ENCODE measurements around the gene PNPLA1.
A peak's percentile ranks its signal among the peaks of the same experiment; 100 is the strongest.

PNPLA1 gene

GRCh38 chr6:36232172-36232571 lies 37.7 kb upstream of the PNPLA1 start:
- no peak overlapping the region for H3K27ac ChIP-seq (ENCODE audit: low read depth, low read length)
- no peak overlapping the region for H3K9ac ChIP-seq (ENCODE audit: low read length)
- H3K4me1 ChIP-seq (ENCODE audit: control insufficient read depth, insufficient read depth, low read length), result peaks cover 3% of the 10 kb centered on the region; the same call in 1 of the 2 replicates
- H3K4me3 ChIP-seq (ENCODE audit: low read depth, low read length), result no peak overlapping the region
- no peaks in the 10 kb centered on the region for H3K27me3 ChIP-seq (ENCODE audit: control insufficient read depth, insufficient read depth, low read length)
- no peaks in the 10 kb centered on the region for H3K9me3 ChIP-seq (ENCODE audit: control insufficient read depth, insufficient read depth, low read depth, low read length)
- peaks cover 56% of the 10 kb centered on the region for H3K36me3 ChIP-seq (ENCODE audit: control insufficient read depth, insufficient read depth, low read length)

- no peak overlapping the region for H3K9ac ChIP-seq (ENCODE audit: low read length)
- no peak overlapping the region for H3K27ac ChIP-seq (ENCODE audit: low read depth, low read length)
- H3K36me3 ChIP-seq (ENCODE audit: control insufficient read depth, insufficient read depth, low read length), result peaks cover 24% of the 10 kb centered on the region
- H3K27me3 ChIP-seq (ENCODE audit: control insufficient read depth, insufficient read depth, low read length), result no peaks in the 10 kb centered on the region
- no peak overlapping the region for H3K4me3 ChIP-seq (ENCODE audit: low read depth, low read length)
- no peaks in the 10 kb centered on the region for H3K9me3 ChIP-seq (ENCODE audit: control insufficient read depth, insufficient read depth, low read depth, low read length)
- H3K4me1 ChIP-seq (ENCODE audit: control insufficient read depth, insufficient read depth, low read length), result peaks cover 3% of the 10 kb centered on the region; the same call in 1 of the 2 replicates
Measured at GRCh38 chr6:36235309-36235708, 34.6 kb upstream of the PNPLA1 start.

- Histone ChIP-seq H3K27me3 (ENCODE audit: control insufficient read depth, insufficient read depth, low read length) (no peaks in the 10 kb centered on the region), H3K27ac (ENCODE audit: low read depth, low read length) (no peak overlapping the region), H3K9ac (ENCODE audit: low read length) (no peak overlapping the region), H3K4me1 (ENCODE audit: control insufficient read depth, insufficient read depth, low read length) (peaks cover 3% of the 10 kb centered on the region; the same call in 1 of the 2 replicates), H3K4me3 (ENCODE audit: low read depth, low read length) (no peak overlapping the region), H3K36me3 (ENCODE audit: control insufficient read depth, insufficient read depth, low read length) (peaks cover 19% of the 10 kb centered on the region), H3K9me3 (ENCODE audit: control insufficient read depth, insufficient read depth, low read depth, low read length) (no peaks in the 10 kb centered on the region)
Measured at GRCh38 chr6:36235862-36236261, 34.0 kb upstream of the PNPLA1 start.

DNA sequence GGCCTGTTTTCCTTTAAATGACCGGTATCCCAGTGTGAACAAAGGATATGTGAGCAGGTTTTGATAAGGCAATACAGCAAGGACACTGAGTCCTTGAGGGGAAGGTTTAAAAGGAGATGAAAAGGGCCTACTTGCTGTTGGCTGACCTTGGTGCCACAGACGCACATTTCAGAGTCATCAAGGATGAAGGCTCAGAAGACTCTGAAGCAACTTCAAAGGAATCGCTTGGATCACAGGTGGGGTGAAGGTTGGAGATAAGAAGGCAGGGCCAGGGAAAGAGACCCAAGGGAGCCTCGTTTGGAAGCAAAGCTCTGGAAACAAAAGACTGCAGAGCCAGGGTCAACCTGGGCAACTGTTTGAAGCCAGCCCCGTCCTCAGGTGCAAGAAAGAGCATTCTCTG lies 30.1 kb upstream of the PNPLA1 start:
- Histone ChIP-seq H3K9me3 (ENCODE audit: control insufficient read depth, insufficient read depth, low read depth, low read length) (no peaks in the 10 kb centered on the region), H3K27me3 (ENCODE audit: control insufficient read depth, insufficient read depth, low read length) (no peaks in the 10 kb centered on the region), H3K4me3 (ENCODE audit: low read depth, low read length) (no peak overlapping the region), H3K36me3 (ENCODE audit: control insufficient read depth, insufficient read depth, low read length) (no peaks in the 10 kb centered on the region), H3K9ac (ENCODE audit: low read length) (no peak overlapping the region), H3K27ac (ENCODE audit: low read depth, low read length) (no peak overlapping the region), H3K4me1 (ENCODE audit: control insufficient read depth, insufficient read depth, low read length) (peaks cover 25% of the 10 kb centered on the region)

- no peak overlapping the region for H3K9ac ChIP-seq (ENCODE audit: low read length)
Measured at GRCh38 chr6:36241728-36242127, 28.1 kb upstream of the PNPLA1 start.

GRCh38 chr6:36242161-36242560 lies 27.7 kb upstream of the PNPLA1 start:
- Histone ChIP-seq H3K4me3 (ENCODE audit: low read depth, low read length) (no peak overlapping the region), H3K27ac (ENCODE audit: low read depth, low read length) (no peak overlapping the region), H3K4me1 (ENCODE audit: control insufficient read depth, insufficient read depth, low read length) (peaks cover 44% of the 10 kb centered on the region), H3K9ac (ENCODE audit: low read length) (no peak overlapping the region), H3K9me3 (ENCODE audit: control insufficient read depth, insufficient read depth, low read depth, low read length) (no peaks in the 10 kb centered on the region), H3K27me3 (ENCODE audit: control insufficient read depth, insufficient read depth, low read length) (no peaks in the 10 kb centered on the region), H3K36me3 (ENCODE audit: control insufficient read depth, insufficient read depth, low read length) (no peaks in the 10 kb centered on the region)

More at GRCh38 chr6:36241728-36242127, 28.1 kb upstream of the PNPLA1 start:
- Histone ChIP-seq H3K36me3 (ENCODE audit: control insufficient read depth, insufficient read depth, low read length) (no peaks in the 10 kb centered on the region), H3K27me3 (ENCODE audit: control insufficient read depth, insufficient read depth, low read length) (no peaks in the 10 kb centered on the region), H3K9me3 (ENCODE audit: control insufficient read depth, insufficient read depth, low read depth, low read length) (no peaks in the 10 kb centered on the region), H3K4me3 (ENCODE audit: low read depth, low read length) (no peak overlapping the region), H3K4me1 (ENCODE audit: control insufficient read depth, insufficient read depth, low read length) (peaks cover 40% of the 10 kb centered on the region), H3K27ac (ENCODE audit: low read depth, low read length) (no peak overlapping the region)

- H3K4me1 ChIP-seq (ENCODE audit: control insufficient read depth, insufficient read depth, low read length), result peaks cover 49% of the 10 kb centered on the region
Measured at GRCh38 chr6:36242626-36243025, 27.2 kb upstream of the PNPLA1 start.

DNA sequence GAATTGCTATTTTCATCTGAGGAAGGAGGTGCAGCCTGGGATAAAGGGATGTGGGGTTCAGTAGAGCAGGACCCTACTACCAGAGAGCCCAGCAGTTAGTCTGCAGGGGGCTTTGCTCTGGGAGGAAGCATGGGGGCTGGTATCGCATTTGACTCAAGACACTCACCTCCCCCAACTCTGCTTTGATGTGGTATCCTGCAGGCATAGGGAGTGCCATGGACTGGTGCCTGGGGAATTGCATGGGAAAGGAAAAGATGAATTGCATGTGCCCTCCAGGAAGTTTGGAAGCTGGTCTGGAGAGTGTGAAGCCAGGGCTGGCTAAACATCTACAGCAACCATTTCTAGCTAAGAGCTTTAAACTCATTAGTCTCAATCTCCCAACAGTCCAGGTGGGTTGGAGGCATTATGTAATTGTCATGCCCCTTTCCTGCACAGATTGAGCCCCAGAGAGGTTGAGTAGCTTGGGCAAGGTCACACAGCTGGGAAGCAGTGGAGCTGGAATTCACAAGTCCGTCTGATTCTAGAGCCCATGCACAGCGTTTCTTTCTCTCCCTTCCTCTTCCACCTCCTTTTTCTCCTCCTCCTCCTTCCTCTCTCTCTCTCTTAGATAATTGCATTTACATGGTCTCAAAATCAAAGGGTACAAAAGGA lies 26.2 kb upstream of the PNPLA1 start:
- H3K27me3 ChIP-seq (ENCODE audit: control insufficient read depth, insufficient read depth, low read length), result no peaks in the 10 kb centered on the region
- no peaks in the 10 kb centered on the region for H3K36me3 ChIP-seq (ENCODE audit: control insufficient read depth, insufficient read depth, low read length)
- peaks cover 51% of the 10 kb centered on the region for H3K4me1 ChIP-seq (ENCODE audit: control insufficient read depth, insufficient read depth, low read length)
- no peaks in the 10 kb centered on the region for H3K9me3 ChIP-seq (ENCODE audit: control insufficient read depth, insufficient read depth, low read depth, low read length)
- no peak overlapping the region for H3K27ac ChIP-seq (ENCODE audit: low read depth, low read length)
- H3K9ac ChIP-seq (ENCODE audit: low read length), result no peak overlapping the region
- H3K4me3 ChIP-seq (ENCODE audit: low read depth, low read length), result no peak overlapping the region

More at GRCh38 chr6:36242626-36243025, 27.2 kb upstream of the PNPLA1 start:
- Histone ChIP-seq H3K36me3 (ENCODE audit: control insufficient read depth, insufficient read depth, low read length) (no peaks in the 10 kb centered on the region), H3K9ac (ENCODE audit: low read length) (no peak overlapping the region), H3K4me3 (ENCODE audit: low read depth, low read length) (no peak overlapping the region), H3K27ac (ENCODE audit: low read depth, low read length) (no peak overlapping the region), H3K27me3 (ENCODE audit: control insufficient read depth, insufficient read depth, low read length) (no peaks in the 10 kb centered on the region), H3K9me3 (ENCODE audit: control insufficient read depth, insufficient read depth, low read depth, low read length) (no peaks in the 10 kb centered on the region)

- Histone ChIP-seq H3K27me3 (ENCODE audit: control insufficient read depth, insufficient read depth, low read length) (no peaks in the 10 kb centered on the region), H3K9me3 (ENCODE audit: control insufficient read depth, insufficient read depth, low read depth, low read length) (no peaks in the 10 kb centered on the region), H3K36me3 (ENCODE audit: control insufficient read depth, insufficient read depth, low read length) (no peaks in the 10 kb centered on the region), H3K9ac (ENCODE audit: low read length) (peak overlapping the region; percentile 64), H3K4me1 (ENCODE audit: control insufficient read depth, insufficient read depth, low read length) (peaks cover 51% of the 10 kb centered on the region), H3K4me3 (ENCODE audit: low read depth, low read length) (peak overlapping the region; percentile 19; the same call in 1 of the 2 replicates), H3K27ac (ENCODE audit: low read depth, low read length) (peak overlapping the region; percentile 54; the same call in 1 of the 2 replicates)
Measured at GRCh38 chr6:36244641-36245280, 25.1 kb upstream of the PNPLA1 start.

DNA sequence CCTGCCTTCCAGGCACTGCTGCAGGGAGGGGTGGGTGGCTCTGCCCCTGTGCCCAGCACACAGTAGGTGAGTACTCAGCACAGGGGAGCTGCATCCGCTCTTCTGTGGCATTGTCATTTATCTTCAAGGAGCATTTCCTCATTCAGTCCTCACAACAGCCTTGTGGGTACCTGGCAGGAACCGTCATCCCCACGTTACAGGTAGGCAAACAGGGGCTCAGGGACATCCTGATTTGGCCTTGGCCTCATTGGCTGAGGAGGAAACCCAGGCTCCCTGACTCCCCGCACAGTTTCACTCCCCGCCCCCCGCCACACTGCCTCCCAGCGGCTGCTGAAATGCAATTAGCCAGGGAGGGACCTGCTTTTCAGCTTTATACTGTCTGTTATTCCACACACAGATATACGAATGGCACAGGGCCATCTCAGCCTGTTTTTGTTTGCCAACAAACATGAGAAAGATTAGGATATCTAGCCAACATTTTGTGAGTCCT lies 24.2 kb upstream of the PNPLA1 start:
- peak overlapping the region; percentile 19; the same call in 1 of the 2 replicates for H3K4me3 ChIP-seq (ENCODE audit: low read depth, low read length)
- H3K27me3 ChIP-seq (ENCODE audit: control insufficient read depth, insufficient read depth, low read length), result no peaks in the 10 kb centered on the region
- H3K4me1 ChIP-seq (ENCODE audit: control insufficient read depth, insufficient read depth, low read length), result peaks cover 51% of the 10 kb centered on the region
- H3K9ac ChIP-seq (ENCODE audit: low read length), result peak overlapping the region; percentile 64
- no peaks in the 10 kb centered on the region for H3K36me3 ChIP-seq (ENCODE audit: control insufficient read depth, insufficient read depth, low read length)
- peak overlapping the region; percentile 54; the same call in 1 of the 2 replicates for H3K27ac ChIP-seq (ENCODE audit: low read depth, low read length)
- no peaks in the 10 kb centered on the region for H3K9me3 ChIP-seq (ENCODE audit: control insufficient read depth, insufficient read depth, low read depth, low read length)

All from HUES6 (cell line).